Thymus (tissue), 11 donors: ENCODE measurements around the gene LOXHD1. TPM values are rescaled to one million over a fixed set of nuclear protein-coding genes. Genes with fewer than 3 reads are reported as not detected.

Experiments used
- DNase-seq, 9 donors: peaks; one replicate each; pipeline ENCODE4 v3.0.0-alpha.2; 2013; ENCODE audit warnings: low spot score in 9 of 9, low read depth in 6 of 9, missing footprints in 1 of 9
- H3K27ac ChIP-seq, 2 donors: one replicate each; pipeline ENCODE4 v1.5.1; 2013; ENCODE audit warnings: control low read depth in 1 of 2, low read depth in 1 of 2, low read length in 1 of 2, mild to moderate bottlenecking in 1 of 2, moderate library complexity in 1 of 2
- H3K27me3 ChIP-seq, 2 donors: one replicate each; pipeline ENCODE4 v1.5.1; 2013; ENCODE audit warnings: low read length in 1 of 2; ENCODE audit not compliant: control insufficient read depth in 2 of 2, insufficient read depth in 1 of 2
- H3K36me3 ChIP-seq, 2 donors: one replicate each; pipeline ENCODE4 v1.5.1; 2013; ENCODE audit warnings: low read length in 1 of 2, mild to moderate bottlenecking in 1 of 2, moderate library complexity in 1 of 2; ENCODE audit not compliant: control insufficient read depth in 2 of 2, insufficient read depth in 2 of 2
- H3K4me1 ChIP-seq, 2 donors: one replicate each; pipeline ENCODE4 v1.5.1; 2013; ENCODE audit warnings: low read length in 2 of 2; ENCODE audit not compliant: control insufficient read depth in 2 of 2, insufficient read depth in 2 of 2
- H3K4me3 ChIP-seq, 2 donors: one replicate each; pipeline ENCODE4 v1.5.1; 2013; ENCODE audit warnings: low read length in 2 of 2, control low read depth in 1 of 2, mild to moderate bottlenecking in 1 of 2
- H3K9me3 ChIP-seq, 2 donors: one replicate each; pipeline ENCODE4 v1.5.1; 2013; ENCODE audit warnings: low read length in 1 of 2, mild to moderate bottlenecking in 1 of 2; ENCODE audit not compliant: control insufficient read depth in 2 of 2, insufficient read depth in 1 of 2
- WGBS: extraction: QIAGEN DNeasy Blood & Tissue Kit; methylation state at CpG from one replicate; pipeline ENCODE4 v1.1.7; 2013; 5-methylcytosine and 5-hydroxymethylcytosine counted together
- polyA plus RNA-seq: library from polyadenylated mRNA; stranded (reverse); fragments of 200-250 nt; gene quantifications from one replicate; pipeline ENCODE4 v1.2.3, GENCODE V29; 2013
- total RNA-seq: library from RNA; stranded (reverse); fragments of 120-200 nt; gene quantifications from one replicate; pipeline ENCODE4 v1.2.4, GENCODE V29; 2013
- donor health status: healthy.

The LOXHD1 gene
- total and polyA plus RNA-seq, 2 donors: 0.09 to 0.24 TPM

GRCh38 chr18:46575851-46576250 lies 81.2 kb downstream of the LOXHD1 start:
- no peaks in the 10 kb centered on the region for H3K27me3 ChIP-seq
- H3K36me3 ChIP-seq: no peaks in the 10 kb centered on the region
- over 99% methylated on average over 6 of the region's 6 CpGs for WGBS
- DNase-seq: no peak
- no peaks in the 10 kb centered on the region for H3K4me1 ChIP-seq
- no peak overlapping the region for H3K4me3 ChIP-seq
- H3K27ac ChIP-seq: no peak overlapping the region
- H3K9me3 ChIP-seq: peaks cover 0 to 11% of the 10 kb centered on the region in 2 donors

GRCh38 chr18:46574743-46575115 lies 82.3 kb downstream of the LOXHD1 start:
- Histone ChIP-seq H3K9me3 (peaks cover 0 to 11% of the 10 kb centered on the region in 2 donors), H3K27ac (no peak overlapping the region), H3K4me3 (no peak overlapping the region), H3K27me3 (no peaks in the 10 kb centered on the region), H3K36me3 (no peaks in the 10 kb centered on the region), H3K4me1 (no peaks in the 10 kb centered on the region)
- WGBS: 85% methylated on average over 2 of the region's 2 CpGs
- DNase-seq: no peak

- DNase-seq: no peak
- Histone ChIP-seq H3K4me1 (no peaks in the 10 kb centered on the region), H3K27ac (no peak overlapping the region), H3K36me3 (no peaks in the 10 kb centered on the region), H3K4me3 (no peak overlapping the region), H3K27me3 (no peaks in the 10 kb centered on the region), H3K9me3 (peaks cover 0 to 6% of the 10 kb centered on the region in 2 donors)
- 95% methylated on average over 4 of the region's 4 CpGs for WGBS
Measured at GRCh38 chr18:46574000-46574742, 82.8 kb downstream of the LOXHD1 start.

- no peaks in the 10 kb centered on the region for H3K36me3 ChIP-seq
- 97% methylated on average over 7 of the region's 7 CpGs for WGBS
- H3K4me1 ChIP-seq: no peaks in the 10 kb centered on the region
- H3K4me3 ChIP-seq: no peak overlapping the region
- peaks cover 0 to 4% of the 10 kb centered on the region in 2 donors for H3K9me3 ChIP-seq
- no peak overlapping the region for H3K27ac ChIP-seq
- DNase-seq: no peak
- no peaks in the 10 kb centered on the region for H3K27me3 ChIP-seq
Measured at GRCh38 chr18:46573156-46573555, 83.9 kb downstream of the LOXHD1 start.

GRCh38 chr18:46571756-46572155 lies 85.3 kb downstream of the LOXHD1 start:
- 93% methylated on average over 6 of the region's 6 CpGs for WGBS
- Histone ChIP-seq H3K36me3 (no peaks in the 10 kb centered on the region), H3K9me3 (peaks cover 0 to 4% of the 10 kb centered on the region in 2 donors), H3K27ac (no peak overlapping the region), H3K4me1 (no peaks in the 10 kb centered on the region), H3K4me3 (no peak overlapping the region), H3K27me3 (no peaks in the 10 kb centered on the region)
- no peak for DNase-seq

- Histone ChIP-seq H3K27me3 (no peaks in the 10 kb centered on the region), H3K27ac (no peak overlapping the region), H3K36me3 (no peaks in the 10 kb centered on the region), H3K9me3 (no peaks in the 10 kb centered on the region), H3K4me1 (no peaks in the 10 kb centered on the region), H3K4me3 (no peak overlapping the region)
- WGBS: 89% methylated on average over 6 of the region's 6 CpGs
- DNase-seq: no peak
Measured at GRCh38 chr18:46570666-46571065, 86.4 kb downstream of the LOXHD1 start.

- DNase-seq: no peak
- H3K4me3 ChIP-seq: no peak overlapping the region
- H3K4me1 ChIP-seq: no peaks in the 10 kb centered on the region
- WGBS: 91% methylated on average over 5 of the region's 5 CpGs
- no peaks in the 10 kb centered on the region for H3K27me3 ChIP-seq
- no peaks in the 10 kb centered on the region for H3K9me3 ChIP-seq
- H3K36me3 ChIP-seq: no peaks in the 10 kb centered on the region
- H3K27ac ChIP-seq: no peak overlapping the region
Measured at GRCh38 chr18:46570134-46570533, 86.9 kb downstream of the LOXHD1 start.

GRCh38 chr18:46569211-46569610 lies 87.8 kb downstream of the LOXHD1 start:
- no peak overlapping the region for H3K4me3 ChIP-seq
- WGBS: 95% methylated on average over 7 of the region's 7 CpGs
- DNase-seq: no peak

GRCh38 chr18:46567196-46567595 lies 89.8 kb downstream of the LOXHD1 start:
- DNase-seq: no peak
- 88% methylated on average over 2 of the region's 2 CpGs for WGBS
- no peaks in the 10 kb centered on the region for H3K36me3 ChIP-seq
- no peak overlapping the region for H3K27ac ChIP-seq
- no peaks in the 10 kb centered on the region for H3K4me1 ChIP-seq
- H3K4me3 ChIP-seq: no peak overlapping the region
- no peaks in the 10 kb centered on the region for H3K9me3 ChIP-seq
- H3K27me3 ChIP-seq: no peaks in the 10 kb centered on the region

More at GRCh38 chr18:46569211-46569610, 87.8 kb downstream of the LOXHD1 start:
- no peaks in the 10 kb centered on the region for H3K4me1 ChIP-seq
- H3K27me3 ChIP-seq: no peaks in the 10 kb centered on the region
- no peaks in the 10 kb centered on the region for H3K9me3 ChIP-seq
- H3K36me3 ChIP-seq: no peaks in the 10 kb centered on the region
- no peak overlapping the region for H3K27ac ChIP-seq
